Hepatic stellate cell (primary cell): ENCODE data around the gene PAM16.
A peak's percentile ranks its signal among the peaks of the same experiment; 100 is the strongest.
"Not testable (repeated sequence)": the region's sequence is repeated elsewhere in the genome, so short reads cannot be mapped to it uniquely, and the experiment has no call there.

Experiments
- DNase-seq: peaks from one replicate; pipeline ENCODE4 v3.0.0; 2011; ENCODE audit warnings: low spot score

Gene PAM16

DNA sequence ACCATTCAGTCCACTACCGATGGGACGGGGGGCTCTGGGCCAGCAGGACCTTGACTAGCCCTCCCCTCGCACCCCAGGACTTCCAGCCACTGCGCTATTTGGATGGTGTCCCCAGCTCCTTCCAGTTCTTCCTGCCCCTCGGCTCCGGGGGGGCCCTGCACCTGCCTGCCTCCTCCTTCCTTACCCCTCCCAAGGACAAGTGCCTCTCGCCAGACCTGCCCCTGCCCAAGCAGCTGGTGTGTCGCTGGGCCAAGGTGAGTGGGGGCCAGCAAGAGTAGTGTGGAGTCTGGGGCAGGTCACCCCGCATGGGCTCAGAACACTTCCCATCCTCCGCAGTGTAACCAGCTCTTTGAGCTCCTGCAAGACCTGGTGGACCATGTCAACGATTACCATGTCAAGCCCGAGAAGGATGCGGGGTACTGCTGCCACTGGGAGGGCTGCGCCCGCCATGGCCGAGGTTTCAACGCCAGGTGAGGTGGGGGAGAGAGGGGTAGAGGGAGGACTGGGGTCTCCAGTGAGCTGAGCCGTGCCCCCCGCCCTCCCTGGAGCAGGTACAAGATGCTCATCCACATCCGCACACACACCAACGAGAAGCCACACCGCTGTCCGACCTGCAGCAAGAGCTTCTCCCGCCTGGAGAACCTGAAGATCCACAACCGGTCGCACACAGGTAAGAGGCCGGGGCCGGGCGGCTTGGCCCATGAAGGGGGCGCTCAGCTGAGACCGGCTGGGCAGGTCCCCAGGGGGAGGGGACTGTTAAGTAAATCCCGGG, 16.2 kb downstream of the PAM16 start:
- DNase-seq, result no peak

- DNase-seq, result not testable (repeated sequence)
These were observed 17.4 kb downstream of the PAM16 start for GRCh38 chr16:4333714-4334113.

DNA sequence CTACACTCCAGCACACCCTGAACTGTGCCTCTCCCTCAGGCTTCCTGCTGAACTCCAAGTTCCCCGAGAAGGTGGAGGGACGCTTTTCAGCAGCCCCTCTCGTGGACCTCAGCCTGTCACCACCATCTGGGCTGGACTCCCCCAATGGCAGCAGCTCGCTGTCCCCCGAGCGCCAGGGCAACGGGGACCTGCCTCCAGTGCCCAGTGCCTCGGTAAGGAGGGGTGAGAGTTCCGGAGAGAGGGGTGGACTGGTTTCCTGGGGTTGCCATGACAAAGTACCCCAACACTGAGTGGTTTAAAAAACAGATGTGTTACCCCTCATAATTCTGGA, 17.8 kb downstream of the PAM16 start:
- DNase-seq, result no peak

GRCh38 chr16:4332623-4333307, 18.4 kb downstream of the PAM16 start:
- DNase-seq, result no peak

- DNase-seq, result no peak
These were observed 19.0 kb downstream of the PAM16 start for GRCh38 chr16:4332083-4332482.

- DNase-seq, result peak; percentile 95
These were observed 20.7 kb downstream of the PAM16 start for GRCh38 chr16:4330277-4330874.

GRCh38 chr16:4328782-4329775, 22.0 kb downstream of the PAM16 start:
- DNase-seq, result peak; percentile 74

DNA sequence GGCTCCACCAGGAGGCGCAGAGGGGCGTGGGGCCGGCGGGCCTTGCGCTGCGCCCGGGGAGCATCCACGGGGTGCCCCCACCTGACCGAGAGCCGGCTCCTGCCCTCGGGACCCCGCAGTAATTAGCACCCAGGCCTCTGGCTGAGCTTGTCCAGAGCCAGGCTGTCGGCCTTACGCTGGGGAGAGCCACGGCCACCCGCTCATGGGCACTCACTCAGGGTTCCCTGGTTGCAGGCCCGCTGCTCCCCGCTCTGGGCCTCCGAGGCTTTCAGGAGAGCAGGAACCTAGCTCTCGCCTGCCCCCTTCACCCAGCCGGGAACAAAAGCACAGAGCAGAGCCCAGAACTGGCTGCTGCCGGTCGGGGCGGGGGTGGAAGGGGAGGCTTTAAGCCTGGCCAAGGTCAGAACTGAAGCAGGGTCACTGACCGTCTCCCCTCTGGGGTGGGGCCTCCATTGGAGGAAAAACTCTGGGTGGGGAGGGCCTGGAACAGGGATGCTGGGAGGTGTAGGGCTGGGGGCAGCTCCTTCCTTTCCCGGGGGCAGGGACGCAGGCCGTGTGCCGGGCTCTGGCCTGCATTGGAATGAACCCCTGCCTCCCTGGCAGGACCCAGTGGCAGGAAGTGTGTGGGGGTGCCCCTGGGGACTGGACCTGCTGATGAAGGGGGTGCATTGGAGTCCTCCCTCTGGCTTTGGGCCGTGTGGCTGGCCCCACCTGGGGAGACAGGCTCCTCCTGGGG, 22.9 kb downstream of the PAM16 start:
- peak; percentile 92 for DNase-seq

GRCh38 chr16:4327386-4328045, 23.6 kb downstream of the PAM16 start:
- DNase-seq, result no peak

DNA sequence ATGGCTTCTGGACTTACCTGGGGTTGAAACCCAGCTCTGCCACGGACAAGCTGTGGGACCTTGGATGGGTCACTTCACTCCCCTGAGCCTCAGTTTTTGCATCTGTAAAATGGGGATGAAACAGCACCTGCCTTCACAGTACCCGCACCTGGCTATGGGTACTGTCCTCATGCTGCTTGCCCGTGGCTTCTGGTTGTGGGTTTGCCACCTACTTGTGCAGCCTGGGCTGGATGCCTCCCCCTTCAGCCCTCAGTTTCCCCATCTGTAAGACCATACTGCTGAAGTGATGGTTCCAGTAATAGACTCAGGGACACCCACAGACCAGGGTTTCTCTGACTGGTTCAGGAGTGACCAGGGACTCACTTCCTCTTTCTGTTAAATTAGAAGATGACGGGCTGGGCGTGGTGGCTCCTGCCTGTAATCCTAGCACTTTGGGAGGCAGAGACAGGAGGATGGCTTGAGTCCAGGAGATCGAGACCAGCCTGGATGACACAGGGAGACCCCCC, 25.8 kb downstream of the PAM16 start:
- no peak for DNase-seq

GRCh38 chr16:4324492-4325252, 26.4 kb downstream of the PAM16 start:
- no peak for DNase-seq

- DNase-seq, result peak; percentile 95
These were observed 27.2 kb downstream of the PAM16 start for GRCh38 chr16:4323845-4324488.

GRCh38 chr16:4323071-4323844, 27.9 kb downstream of the PAM16 start:
- DNase-seq, result no peak

- no peak for DNase-seq
These were observed 28.7 kb downstream of the PAM16 start for GRCh38 chr16:4322121-4323052.

DNA sequence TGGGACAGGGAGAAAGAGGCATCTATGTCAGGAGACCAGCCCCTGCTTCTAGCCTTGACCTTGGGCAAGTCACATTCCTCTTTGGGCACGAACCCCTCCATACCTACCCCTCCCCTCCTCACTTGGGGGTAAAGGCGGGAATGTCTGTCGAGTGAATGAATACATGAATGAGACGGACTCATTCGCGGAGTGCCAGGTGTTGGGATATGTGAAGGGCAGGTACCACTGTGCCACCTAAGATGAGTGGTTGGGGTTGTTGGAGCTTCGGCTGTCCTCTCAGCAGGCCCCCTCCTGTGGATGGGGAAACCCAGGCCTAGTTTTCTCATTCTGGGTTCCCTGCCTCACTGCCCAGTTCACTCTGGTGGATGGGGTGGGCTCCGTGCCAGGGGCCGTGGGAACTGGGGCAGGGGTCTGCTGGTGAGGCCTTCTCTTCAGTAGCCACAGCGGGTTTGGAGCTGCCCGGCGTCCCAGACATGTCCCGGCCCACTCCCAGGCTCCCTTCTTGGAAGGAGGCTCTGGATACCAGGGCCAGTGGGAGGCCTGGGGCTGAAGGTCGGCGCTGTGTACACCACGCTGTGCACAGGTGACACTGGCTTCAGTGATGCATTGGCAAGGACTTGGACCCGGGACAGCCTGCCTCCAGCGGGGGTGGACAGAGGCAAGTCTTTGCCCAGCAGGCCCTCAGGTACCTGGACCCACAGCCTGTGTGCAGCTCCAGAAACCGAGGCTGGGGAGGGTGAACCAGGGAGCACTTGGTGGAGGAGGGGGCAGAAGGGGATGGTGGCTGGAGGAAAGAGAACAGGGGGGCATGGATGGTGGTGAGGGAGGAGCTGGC, 29.6 kb downstream of the PAM16 start:
- no peak for DNase-seq

GRCh38 chr16:4320571-4321137, 30.5 kb downstream of the PAM16 start:
- no peak for DNase-seq
